ENCODE data around the gene LRMDA.

The LRMDA gene

DNA sequence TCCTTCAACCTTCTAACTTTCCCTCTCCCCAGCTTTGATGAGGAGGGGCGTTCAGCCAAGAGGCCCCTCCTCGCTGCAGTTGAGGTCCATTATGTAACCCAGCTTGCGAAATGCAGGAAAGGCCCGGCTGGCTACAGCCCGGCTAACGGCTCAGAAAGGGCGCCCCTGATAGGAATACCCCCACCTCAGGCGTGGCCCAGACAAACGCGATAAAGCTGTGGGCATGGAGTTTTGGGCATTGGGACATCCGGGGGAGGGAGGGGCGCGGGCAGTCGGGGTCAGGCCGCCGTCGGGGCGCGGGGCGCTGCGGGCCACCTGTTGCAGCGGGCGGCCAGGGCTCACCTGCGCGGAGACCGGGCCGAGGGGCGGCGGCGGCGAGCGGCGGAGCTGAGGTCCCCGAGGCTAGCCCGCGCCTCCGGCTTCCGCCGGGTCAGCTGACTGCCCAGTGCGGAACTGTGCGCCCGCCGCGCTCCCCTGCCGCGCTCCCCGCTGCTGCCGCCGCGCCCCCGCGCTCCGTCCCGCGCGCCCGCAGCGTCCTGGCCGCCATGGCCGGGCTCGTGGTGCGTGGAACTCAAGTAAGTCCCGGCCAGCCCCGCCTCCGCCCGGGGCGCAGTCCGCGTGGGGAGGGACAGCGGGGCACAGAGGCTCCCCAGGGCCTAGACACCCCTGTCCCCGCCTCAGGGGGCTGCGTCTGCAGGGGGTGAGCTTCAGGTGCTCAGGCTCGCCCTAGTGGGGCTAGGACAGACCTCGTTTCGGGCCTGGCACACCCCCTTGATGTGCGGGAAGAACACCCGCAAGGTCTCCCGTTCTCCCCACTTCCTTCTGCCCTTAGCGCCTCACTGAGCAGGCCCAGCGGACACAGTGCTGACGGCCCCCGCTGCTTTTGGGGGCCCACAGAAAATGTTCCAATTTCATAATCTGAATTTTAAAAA, at the start of gene LRMDA:
Gene LRMDA (plus strand): TSS at position 445 of the 932 bp plus-strand sequence.
- in situ Hi-C loops (cut with MboI; ENCODE audit: low sequenced_read_pairs), result no loop called here

DNA sequence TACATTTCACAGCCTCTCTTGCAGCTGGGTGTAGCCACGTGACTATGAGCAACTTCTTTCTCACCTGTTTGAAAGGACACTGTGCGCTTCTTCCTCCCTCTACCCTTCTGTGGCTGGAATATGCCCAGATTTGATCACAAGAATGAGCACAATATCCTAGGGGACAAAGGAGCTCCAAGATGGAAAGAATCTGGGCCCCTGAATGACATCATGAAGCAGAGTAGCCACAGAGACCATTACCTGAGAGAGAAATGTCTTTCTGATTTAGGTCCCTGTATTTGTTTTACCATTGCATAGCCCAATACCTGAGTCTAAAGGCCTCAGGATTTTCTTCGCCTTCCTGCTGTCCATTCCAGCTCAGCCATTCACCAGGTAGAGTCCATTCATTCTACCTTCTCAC, 45.3 kb upstream of the LRMDA start:
- in situ Hi-C loops (cut with MboI; ENCODE audit: low sequenced_read_pairs), result loop anchor here (25.0 kb wide), 1 partner anchor 651 kb away; no protein-coding TSS in a partner anchor

DNA sequence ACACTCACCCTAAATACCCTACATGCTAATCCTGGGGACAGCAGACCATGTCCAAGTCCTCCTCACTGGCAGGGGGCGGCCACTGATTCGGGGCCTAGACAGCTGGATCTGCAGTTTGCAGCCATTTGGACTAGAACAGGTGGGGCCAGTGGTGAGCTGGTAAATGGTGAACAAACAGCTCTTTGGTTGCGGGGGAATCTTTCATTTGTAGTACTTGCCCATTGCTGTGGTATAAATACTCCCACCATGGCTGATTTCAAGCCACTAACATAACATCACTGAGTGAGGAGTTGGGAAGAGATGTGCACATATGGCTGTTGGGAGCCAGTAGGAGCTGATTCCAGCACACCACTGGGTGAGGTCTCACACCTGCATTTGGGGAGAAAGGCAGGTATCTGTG, 43.3 kb upstream of the LRMDA start:
- in situ Hi-C loops (cut with MboI; ENCODE audit: low sequenced_read_pairs), result loop anchor here (25.0 kb wide), 1 partner anchor 649 kb away; no protein-coding TSS in a partner anchor

DNA sequence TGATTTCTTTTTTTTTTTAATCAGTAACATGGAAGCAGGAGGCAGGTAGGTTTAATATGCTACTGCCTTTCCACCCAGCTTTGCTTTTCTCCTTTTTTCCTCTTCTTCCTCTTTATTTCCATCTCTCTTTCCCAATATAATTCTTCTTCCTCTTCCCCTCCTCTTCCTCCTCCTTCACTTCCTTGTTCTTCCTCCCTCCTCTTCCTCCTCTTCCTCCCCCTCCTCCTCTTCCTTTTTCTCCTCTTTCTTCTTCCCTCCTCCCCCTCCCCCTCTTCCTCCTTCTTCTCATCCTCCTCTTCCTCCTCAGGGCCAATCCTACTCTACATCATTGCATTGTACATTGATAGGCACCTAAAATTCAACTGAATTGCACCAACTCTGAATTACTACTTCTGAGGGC, 41.2 kb upstream of the LRMDA start:
- in situ Hi-C loops (cut with MboI; ENCODE audit: low sequenced_read_pairs), result loop anchor here (25.0 kb wide), 1 partner anchor 647 kb away; no protein-coding TSS in a partner anchor

DNA sequence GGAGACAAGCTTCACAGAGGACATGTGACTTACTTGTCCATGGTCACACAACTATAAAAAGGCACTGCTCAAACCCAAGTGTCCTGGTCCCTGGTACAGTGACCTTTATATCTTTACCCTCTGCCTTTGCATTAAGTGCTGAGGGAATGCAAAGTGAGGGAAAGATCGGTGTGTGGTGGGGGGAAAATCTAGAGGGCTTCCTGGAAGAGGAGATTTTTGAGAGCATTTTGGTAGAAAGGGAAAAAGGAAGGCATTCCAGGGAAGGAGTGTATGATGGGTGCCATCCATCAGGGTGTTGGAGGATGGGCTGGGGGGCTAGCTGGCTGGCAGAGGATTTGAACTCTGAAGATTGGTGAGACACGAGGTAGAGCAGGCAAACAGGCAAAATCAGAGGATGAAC, 39.2 kb upstream of the LRMDA start:
- in situ Hi-C loops (cut with MboI; ENCODE audit: low sequenced_read_pairs), result loop anchor here (25.0 kb wide), 1 partner anchor 645 kb away; no protein-coding TSS in a partner anchor

DNA sequence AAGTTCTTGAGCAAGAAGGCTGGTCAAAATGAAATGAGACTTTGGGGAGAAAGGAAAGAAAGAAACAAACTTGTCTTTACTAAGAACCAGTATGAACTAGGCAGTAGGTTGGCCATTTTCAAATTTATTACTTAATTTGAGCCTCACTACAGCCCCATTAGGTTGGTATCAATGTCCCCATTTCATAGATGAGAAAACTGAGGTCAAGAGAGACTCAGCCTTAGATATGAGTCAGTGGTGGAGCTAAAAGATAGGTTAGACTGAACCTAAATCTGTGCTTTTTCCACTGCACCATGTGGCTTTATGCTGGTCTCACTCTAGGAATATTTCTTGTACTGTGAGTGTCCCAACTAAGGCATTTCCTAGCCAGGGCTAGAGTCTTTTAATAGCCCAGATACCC, 38.7 kb upstream of the LRMDA start:
- in situ Hi-C loops (cut with MboI; ENCODE audit: low sequenced_read_pairs), result loop anchor here (25.0 kb wide), 1 partner anchor 645 kb away; no protein-coding TSS in a partner anchor

DNA sequence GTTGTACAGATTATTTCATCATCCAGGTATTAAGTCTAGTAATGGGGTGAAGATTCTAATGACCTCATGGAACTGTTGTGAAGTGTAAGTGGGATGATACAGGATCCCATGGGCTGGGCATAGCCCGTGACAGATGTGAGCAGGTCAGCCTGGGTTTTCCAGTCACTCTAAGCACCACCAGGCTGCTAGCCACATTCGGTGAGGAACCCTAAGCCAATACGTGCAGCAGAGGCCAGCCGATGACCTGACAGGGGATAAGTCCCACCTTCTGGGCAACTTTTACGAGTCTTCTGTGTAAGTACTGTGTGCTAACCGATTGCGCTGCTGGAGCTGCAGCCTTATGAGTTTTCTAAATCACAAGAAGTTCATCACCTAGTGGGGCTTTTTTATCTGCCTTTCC, 37.2 kb upstream of the LRMDA start:
- in situ Hi-C loops (cut with MboI; ENCODE audit: low sequenced_read_pairs), result loop anchor here (25.0 kb wide), 1 partner anchor 643 kb away; no protein-coding TSS in a partner anchor

DNA sequence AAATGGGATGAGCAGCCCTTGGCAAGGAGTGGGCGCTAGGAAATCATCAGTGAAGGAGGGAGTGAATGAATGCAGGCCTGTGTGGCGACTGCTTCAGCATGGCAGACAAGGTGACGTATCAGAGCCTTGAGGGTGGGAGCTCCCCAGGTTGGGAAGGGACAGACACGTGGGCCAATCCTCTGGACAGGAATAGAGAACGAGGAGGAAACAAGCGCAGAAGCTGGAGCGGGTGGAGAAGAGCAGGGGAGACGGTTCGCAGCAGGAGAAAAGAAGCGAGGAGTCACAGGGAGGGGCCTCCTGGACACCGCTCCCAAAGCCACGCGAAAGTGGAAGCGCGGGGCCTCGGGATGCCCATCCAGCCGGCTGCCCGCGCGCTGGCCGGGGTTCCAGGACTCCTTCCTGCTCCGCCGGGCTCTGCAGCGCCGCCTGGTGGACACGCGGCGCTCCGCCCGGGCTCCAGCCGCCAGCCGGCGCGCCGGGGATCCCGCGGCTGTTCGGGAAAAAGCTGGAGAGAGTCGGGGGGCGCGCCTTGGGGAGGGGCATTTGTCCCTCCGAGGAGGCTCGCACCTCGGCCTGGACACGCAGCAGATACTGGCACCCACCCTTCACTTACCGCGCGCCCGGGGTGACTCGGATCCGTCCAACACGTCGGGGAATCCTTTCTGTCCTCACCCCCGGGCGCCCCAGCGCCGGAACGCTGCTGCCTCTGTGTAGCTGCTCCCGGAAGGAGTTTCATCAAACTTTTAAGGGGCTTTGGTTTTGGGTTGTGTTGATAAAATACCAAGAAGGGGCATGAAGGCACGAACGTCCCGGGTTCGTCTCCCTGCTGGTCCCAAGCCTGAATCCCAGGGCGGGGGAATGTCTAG, 36.1 kb upstream of the LRMDA start:
- in situ Hi-C loops (cut with MboI; ENCODE audit: low sequenced_read_pairs), result loop anchor here (25.0 kb wide), 1 partner anchor 642 kb away; no protein-coding TSS in a partner anchor

DNA sequence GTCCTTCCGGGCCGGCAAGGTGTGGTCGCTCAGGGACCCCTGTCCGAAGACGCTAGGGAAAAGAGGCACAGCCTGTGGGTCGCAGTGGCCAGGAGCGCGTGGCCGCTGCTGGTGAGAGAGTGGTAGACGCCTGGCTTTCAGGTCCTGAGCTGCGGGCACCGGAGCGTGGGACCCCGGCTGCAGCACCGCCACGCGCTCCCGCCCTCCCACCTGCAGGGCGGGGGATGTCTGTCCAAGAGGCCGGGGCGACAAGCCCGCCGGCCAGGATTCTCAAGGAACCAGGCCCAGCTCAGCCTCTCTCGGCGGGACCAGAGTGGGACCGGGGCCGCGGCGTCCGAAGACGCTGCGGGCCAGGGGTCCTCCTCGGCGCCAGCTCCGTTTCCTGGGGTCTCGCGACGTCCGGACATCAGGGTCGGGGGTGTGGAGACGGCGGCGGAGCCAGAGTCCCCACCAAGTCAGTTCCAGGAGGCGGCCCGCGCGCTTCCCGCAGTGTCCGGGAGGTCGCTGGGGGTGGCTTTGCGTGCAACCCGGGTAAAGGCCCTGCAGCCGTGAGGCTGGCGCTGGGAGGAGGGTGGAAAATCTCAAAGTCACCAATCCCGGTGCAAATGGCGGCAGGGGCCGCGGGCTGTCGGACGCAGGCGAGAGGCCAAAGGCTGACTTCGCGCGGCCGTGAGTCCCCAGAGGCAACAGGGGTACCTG, 35.3 kb upstream of the LRMDA start:
- in situ Hi-C loops (cut with MboI; ENCODE audit: low sequenced_read_pairs), result loop anchor here (25.0 kb wide), 1 partner anchor 641 kb away; no protein-coding TSS in a partner anchor

DNA sequence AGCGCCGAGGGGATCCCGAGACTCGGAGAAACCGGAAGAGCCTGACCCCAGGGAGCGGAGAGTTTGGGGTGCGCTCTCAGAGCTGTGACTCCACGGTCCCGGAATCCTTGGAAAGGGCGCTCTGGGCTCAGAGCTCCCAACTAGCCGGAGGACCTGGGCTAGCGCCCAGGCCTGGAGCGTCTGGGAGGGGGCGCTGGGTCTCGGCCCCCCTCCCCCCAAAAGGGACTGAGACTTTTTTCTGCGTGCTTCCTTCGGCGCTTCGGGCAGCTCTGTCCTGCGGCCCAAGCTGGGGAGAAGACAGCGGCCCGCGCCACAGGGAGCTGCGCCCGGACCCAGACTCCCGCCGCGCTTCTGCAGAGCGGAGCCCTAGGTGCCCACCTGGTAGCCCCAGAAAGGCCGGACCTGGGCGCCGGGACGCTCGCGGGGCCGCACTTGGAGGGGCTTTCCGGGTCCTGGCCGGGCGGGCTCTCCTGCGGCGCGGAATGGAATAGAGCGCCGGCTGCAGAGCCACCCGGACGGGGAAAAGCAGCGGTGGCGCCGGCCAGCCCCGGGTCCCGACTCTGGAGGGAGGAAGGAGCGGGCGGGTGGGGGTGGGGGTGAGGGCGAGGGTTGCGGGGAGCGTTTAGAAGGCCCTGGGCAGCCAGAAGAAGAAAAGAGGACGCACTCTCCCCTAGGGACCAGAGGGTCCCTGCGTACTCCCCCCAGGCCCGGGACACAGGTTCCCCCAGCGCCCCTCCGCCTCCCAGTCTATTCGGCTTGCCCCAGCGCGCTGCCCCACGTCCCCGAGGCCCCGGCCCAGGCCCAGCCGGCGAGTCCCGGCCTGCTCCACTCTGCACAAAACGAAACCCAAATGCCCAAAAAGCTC, 34.6 kb upstream of the LRMDA start:
- in situ Hi-C loops (cut with MboI; ENCODE audit: low sequenced_read_pairs), result loop anchor here (25.0 kb wide), 1 partner anchor 640 kb away; no protein-coding TSS in a partner anchor

DNA sequence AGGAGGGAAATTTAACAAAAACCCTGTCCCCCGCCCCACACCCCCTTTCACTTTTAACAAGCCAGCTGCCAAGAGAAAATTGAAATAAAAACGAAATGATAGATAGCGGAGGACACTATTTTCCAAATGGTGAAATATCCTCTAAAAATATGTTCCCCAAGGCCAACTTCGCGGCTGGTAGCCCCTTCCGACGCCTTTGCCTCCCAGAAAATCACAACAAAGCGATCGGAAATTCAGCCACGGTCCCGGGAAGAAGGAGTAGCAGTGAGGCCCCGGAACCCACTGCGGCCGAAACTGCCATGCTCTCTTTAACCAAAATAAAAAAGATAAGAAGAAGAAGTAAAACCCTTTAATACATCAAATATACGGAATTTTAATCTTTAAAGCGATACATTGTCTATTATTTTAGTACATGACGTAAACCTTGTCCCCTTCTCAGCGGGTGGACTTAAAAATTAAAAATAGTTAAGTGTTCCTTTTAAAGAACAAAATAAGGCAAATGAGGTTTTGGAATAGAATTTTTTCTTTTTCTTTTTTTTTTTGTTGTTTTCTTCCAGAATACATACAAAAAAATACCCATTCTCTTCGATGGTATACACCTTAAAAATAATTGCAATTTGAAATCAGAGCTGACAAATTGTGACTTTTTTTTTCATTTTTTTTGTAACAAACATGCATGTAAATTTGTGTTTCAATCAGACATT, 33.8 kb upstream of the LRMDA start:
- in situ Hi-C loops (cut with MboI; ENCODE audit: low sequenced_read_pairs), result loop anchor here (25.0 kb wide), 1 partner anchor 640 kb away; no protein-coding TSS in a partner anchor

DNA sequence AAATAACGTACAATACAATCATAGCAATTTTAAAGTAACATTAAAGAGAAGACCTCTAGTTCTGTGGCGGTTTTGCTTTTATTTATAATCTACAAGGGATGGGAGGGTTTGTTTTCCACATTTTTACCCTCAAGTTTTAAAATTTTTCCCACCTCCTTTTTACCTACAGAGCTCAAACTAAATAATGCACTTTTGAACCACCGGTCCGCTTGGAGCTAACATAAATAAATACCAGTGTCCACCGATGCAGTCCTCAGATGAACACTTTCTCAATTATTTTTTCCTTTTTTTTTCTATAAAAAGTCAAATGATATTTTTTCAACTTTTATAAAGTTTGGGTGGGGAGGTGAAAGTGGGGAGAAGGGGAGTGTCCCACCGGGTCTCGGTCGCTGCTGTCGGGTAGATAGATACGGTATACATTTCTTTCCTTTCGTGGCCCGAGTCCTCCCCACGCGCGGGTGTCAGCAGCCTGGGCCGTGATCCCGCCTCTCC, 33.2 kb upstream of the LRMDA start:
- in situ Hi-C loops (cut with MboI; ENCODE audit: low sequenced_read_pairs), result loop anchor here (25.0 kb wide), 1 partner anchor 639 kb away; no protein-coding TSS in a partner anchor

DNA sequence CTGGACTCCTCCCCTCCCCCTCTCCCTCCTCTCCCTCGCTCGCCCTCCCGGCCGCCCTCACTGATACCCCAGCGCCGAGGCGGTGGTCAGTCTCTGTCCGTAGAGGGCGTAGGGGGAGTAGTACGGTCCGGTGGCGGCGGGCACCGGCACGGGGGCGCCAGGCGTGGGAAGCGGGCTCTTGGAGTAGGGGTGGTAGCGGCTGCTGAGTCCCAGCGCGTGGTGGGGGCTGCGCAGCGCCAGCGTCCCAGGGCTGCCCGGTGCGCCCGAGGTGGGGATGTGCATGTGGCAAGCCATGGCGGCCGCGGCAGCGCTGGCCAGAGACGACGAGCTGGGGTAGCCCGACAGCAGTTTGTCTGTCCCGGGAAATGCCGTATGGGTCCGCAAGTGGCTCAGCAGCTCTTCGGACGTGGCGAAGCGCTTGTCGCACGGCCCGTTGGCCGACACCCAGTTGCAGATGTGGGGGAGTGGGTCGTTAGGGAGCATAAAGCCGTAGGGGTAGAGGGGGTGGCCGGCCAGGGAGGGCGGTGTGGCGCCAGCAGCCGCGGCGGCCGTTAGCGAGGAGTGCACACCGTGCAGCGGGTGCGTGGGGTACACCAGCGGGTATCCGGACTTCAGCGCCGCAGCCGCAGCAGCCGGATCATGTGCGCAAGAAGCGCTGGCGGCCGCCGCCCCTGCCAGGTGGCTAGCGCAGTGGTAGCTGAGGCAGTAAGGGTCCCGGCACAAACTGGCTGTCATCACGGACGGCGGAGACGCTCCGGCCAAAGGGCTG, 32.5 kb upstream of the LRMDA start:
- in situ Hi-C loops (cut with MboI; ENCODE audit: low sequenced_read_pairs), result loop anchor here (25.0 kb wide), 1 partner anchor 638 kb away; no protein-coding TSS in a partner anchor

DNA sequence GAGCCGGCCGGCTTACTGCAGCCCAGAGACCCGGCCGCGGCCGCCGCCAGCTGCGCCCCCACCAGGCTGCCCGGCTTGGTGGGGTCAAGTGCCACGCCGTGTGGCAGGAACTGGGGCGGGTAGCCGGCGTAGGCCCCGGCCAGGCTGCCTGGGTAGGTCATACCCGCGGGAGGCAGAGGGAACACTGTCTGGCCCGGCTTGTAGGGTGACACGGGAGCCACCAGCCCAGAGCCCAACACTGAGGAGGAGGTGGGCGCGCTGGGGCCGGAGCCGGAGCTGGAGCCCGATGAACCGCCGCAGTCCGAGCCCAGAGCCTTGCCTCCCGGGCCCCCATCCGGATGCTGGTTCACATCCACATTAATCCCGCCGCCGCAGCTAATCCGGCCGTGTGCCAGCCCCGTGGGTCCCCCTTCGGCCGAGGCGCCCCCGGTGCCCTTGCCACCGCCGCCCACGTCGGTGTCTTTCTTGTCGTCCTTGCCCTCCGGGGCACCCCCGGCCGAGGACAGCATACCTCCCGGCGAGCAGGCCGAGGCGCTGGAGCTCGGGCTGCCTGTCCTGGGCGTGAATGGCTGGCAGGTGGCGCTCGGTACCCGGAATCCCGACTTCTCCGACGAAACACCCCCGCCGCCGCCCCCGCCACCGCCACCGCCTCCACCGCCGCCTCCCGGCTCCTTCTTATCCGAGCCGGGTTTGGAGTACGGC, 31.8 kb upstream of the LRMDA start:
- in situ Hi-C loops (cut with MboI; ENCODE audit: low sequenced_read_pairs), result loop anchor here (25.0 kb wide), 1 partner anchor 638 kb away; no protein-coding TSS in a partner anchor

DNA sequence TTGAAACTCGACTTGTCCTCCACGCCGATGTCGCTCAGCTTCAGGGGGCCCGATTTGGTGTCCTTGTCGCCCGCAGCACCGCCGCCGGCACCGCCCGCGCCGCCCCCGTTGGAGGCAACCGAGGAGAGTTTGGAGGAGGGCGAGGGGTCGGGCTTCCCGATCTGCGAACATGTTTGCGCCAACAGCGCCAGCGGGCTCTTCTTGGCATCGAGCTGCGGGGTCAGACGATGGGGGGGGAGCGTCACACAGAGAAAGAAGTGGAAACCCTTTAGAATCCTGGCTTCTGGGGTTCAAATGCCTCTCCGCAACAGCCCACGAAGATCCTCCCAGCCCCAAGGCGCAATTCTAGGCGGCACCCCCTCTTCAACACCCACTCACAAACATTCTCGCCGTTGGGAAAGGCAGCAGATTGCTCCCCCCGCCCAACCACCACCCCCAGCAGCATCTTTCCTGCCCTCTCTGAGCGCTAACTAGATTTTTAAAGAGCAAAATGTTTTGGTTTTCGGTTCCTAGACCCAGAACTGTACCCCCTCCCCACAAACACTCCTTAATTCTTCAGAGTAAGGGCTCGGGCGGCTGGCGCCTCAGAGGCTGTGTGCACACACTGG, 31.2 kb upstream of the LRMDA start:
- in situ Hi-C loops (cut with MboI; ENCODE audit: low sequenced_read_pairs), result no loop called here

DNA sequence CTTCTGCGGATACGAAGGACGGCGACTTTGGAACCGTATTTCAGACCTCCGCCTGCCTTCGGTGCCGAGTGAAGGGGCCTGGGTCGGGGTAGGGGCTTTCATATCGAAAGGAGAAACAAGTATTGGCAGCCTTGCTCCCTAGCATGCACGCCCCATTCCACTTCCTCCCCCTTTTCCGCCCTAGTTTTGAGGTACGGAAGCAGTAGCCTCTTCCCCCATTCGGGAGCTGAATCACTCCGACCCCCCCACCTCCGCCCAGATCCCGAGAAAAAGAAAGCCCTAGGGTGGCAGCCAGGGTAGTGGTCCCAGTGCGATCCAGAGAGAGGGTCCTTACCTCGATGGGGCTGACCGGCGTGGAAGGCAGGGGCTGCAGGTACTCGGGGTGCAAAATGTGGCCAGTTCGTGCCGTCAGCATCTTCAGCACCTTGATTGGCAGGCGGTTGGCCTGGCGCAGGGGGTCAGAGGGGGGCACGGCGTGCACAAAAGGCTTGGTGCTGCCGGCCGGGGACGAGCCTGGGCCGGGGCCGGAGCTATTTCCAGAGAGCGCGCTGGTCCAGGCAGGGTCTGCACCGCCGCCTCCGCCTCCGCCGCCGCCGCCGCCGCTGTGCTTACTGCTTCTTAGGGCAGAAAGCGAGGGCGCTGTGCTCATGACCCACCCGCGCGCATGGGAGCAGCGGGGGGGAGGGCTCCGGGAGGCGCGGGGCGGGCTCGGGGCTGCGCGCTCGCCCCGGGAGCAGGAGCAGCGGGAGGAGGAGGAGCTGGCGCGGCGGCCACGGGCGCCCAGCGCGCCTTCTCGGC, 30.5 kb upstream of the LRMDA start:
- in situ Hi-C loops (cut with MboI; ENCODE audit: low sequenced_read_pairs), result no loop called here
